ENCODE measurements around the gene AIF1. TPM values are rescaled to one million over a fixed set of nuclear protein-coding genes. Genes with fewer than 3 reads are reported as not detected.

The AIF1 gene
- total RNA-seq (2014; rRNA removed; shearing (Covaris generic)): not detected in 2 replicates

DNA sequence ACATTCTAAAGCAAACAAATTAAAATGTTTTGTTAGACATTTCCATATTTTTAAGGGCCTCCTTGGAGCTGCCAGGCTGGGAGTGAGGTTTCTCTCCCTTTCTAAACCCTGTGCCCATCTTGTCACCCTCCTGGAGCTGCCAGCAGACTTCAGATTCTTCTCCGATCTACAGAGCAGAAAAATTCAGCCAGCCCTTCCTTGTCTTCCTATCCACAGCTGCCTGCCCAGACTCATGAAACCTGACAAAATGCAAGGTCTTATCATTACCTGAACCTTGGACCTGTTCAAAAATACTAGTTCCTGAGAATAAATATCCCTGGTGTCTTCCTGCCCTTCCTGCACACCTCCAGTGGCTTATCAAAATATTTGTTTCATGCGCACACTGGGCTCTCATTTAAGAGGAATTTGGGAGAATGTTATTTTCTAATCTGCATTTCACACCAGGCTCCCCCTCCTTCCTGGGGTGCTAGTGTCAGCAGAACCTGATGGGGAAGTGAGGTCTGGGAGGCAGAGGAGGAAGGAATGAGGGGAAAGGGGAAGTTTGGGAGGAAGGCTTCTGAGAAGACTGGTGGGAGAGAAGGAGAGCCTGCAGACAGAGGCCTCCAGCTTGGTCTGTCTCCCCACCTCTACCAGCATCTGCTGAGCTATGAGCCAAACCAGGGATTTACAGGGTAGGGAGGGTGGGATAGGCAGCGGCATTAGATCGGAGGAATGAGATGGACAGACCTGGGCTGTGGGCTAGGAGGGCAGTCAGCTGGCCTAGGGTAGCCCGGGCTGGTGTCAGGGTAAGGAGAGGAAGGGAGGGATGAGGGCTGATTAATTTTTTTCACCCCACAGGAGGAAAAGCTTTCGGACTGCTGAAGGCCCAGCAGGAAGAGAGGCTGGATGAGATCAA is at the start of gene AIF1:
Gene AIF1 (plus strand): TSS at position 551 of the 895 bp plus-strand sequence. CDS start 96 bp downstream, at position 647.
- DNase-seq (ENCODE audit: low read depth): no peak

- DNase-seq (ENCODE audit: low read depth): no peak
Observed at GRCh38 chr6:31567531-31568370, 47.3 kb upstream of the AIF1 start.

GRCh38 chr6:31568537-31568961 is 46.5 kb upstream of the AIF1 start:
- DNase-seq (ENCODE audit: low read depth): no peak

GRCh38 chr6:31569861-31570536 is 45.0 kb upstream of the AIF1 start:
- DNase-seq (ENCODE audit: low read depth): no peak

DNA sequence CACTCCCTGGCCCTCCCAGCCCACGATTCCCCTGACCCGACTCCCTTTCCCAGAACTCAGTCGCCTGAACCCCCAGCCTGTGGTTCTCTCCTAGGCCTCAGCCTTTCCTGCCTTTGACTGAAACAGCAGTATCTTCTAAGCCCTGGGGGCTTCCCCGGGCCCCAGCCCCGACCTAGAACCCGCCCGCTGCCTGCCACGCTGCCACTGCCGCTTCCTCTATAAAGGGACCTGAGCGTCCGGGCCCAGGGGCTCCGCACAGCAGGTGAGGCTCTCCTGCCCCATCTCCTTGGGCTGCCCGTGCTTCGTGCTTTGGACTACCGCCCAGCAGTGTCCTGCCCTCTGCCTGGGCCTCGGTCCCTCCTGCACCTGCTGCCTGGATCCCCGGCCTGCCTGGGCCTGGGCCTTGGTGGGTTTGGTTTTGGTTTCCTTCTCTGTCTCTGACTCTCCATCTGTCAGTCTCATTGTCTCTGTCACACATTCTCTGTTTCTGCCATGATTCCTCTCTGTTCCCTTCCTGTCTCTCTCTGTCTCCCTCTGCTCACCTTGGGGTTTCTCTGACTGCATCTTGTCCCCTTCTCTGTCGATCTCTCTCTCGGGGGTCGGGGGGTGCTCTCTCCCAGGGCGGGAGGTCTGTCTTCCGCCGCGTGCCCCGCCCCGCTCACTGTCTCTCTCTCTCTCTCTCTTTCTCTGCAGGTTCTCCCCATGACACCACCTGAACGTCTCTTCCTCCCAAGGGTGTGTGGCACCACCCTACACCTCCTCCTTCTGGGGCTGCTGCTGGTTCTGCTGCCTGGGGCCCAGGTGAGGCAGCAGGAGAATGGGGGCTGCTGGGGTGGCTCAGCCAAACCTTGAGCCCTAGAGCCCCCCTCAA is 42.8 kb upstream of the AIF1 start, which contains the start of gene LTA:
Gene LTA (plus strand): TSS at position 249 of the 871 bp plus-strand sequence. CDS start 454 bp downstream, at position 703.
- no peak for DNase-seq (ENCODE audit: low read depth)

- DNase-seq (ENCODE audit: low read depth): no peak
Observed at GRCh38 chr6:31573239-31574105, 41.6 kb upstream of the AIF1 start.

- no peak for DNase-seq (ENCODE audit: low read depth)
Observed at GRCh38 chr6:31574106-31575061, 40.6 kb upstream of the AIF1 start.

- DNase-seq (ENCODE audit: low read depth): no peak
Observed at GRCh38 chr6:31575335-31575901, 39.6 kb upstream of the AIF1 start, which contains the start of gene TNF. Gene TNF (plus strand): TSS chr6:31575565. CDS start chr6:31575742, 177 bp downstream.

DNA sequence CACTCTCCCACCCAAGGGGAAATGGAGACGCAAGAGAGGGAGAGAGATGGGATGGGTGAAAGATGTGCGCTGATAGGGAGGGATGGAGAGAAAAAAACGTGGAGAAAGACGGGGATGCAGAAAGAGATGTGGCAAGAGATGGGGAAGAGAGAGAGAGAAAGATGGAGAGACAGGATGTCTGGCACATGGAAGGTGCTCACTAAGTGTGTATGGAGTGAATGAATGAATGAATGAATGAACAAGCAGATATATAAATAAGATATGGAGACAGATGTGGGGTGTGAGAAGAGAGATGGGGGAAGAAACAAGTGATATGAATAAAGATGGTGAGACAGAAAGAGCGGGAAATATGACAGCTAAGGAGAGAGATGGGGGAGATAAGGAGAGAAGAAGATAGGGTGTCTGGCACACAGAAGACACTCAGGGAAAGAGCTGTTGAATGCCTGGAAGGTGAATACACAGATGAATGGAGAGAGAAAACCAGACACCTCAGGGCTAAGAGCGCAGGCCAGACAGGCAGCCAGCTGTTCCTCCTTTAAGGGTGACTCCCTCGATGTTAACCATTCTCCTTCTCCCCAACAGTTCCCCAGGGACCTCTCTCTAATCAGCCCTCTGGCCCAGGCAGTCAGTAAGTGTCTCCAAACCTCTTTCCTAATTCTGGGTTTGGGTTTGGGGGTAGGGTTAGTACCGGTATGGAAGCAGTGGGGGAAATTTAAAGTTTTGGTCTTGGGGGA is 38.9 kb upstream of the AIF1 start:
- no peak for DNase-seq (ENCODE audit: low read depth)

DNA sequence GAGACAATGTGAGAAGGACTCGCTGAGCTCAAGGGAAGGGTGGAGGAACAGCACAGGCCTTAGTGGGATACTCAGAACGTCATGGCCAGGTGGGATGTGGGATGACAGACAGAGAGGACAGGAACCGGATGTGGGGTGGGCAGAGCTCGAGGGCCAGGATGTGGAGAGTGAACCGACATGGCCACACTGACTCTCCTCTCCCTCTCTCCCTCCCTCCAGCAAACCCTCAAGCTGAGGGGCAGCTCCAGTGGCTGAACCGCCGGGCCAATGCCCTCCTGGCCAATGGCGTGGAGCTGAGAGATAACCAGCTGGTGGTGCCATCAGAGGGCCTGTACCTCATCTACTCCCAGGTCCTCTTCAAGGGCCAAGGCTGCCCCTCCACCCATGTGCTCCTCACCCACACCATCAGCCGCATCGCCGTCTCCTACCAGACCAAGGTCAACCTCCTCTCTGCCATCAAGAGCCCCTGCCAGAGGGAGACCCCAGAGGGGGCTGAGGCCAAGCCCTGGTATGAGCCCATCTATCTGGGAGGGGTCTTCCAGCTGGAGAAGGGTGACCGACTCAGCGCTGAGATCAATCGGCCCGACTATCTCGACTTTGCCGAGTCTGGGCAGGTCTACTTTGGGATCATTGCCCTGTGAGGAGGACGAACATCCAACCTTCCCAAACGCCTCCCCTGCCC is 38.0 kb upstream of the AIF1 start:
- no peak for DNase-seq (ENCODE audit: low read depth)

DNA sequence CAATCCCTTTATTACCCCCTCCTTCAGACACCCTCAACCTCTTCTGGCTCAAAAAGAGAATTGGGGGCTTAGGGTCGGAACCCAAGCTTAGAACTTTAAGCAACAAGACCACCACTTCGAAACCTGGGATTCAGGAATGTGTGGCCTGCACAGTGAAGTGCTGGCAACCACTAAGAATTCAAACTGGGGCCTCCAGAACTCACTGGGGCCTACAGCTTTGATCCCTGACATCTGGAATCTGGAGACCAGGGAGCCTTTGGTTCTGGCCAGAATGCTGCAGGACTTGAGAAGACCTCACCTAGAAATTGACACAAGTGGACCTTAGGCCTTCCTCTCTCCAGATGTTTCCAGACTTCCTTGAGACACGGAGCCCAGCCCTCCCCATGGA is 37.5 kb upstream of the AIF1 start:
- no peak for DNase-seq (ENCODE audit: low read depth)

DNA sequence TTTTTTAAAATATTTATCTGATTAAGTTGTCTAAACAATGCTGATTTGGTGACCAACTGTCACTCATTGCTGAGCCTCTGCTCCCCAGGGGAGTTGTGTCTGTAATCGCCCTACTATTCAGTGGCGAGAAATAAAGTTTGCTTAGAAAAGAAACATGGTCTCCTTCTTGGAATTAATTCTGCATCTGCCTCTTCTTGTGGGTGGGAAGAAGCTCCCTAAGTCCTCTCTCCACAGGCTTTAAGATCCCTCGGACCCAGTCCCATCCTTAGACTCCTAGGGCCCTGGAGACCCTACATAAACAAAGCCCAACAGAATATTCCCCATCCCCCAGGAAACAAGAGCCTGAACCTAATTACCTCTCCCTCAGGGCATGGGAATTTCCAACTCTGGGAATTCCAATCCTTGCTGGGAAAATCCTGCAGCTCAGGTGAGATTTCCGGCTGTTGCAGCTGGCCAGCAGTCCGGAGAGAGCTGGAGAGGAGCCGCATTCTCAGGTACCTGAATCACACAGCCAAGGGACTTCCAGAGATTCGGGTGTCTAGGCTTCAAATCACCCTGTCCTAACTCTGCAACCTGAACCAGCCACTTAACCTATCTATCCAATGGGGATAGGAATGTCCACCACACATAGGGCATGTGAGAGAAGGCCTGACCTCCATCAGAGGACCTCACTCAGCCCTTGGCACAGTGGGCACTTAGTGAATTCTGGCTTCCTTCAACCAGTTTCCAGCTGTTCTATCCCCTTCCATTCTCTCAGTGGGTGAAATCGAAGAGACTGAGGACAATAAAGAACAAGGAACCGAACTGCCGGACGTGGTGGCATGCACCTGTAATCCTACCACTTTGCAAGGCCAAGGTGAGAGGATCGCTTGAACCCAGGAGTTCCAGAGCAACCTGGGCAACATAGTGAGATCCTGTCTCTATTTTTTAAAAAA is 36.6 kb upstream of the AIF1 start:
- DNase-seq (ENCODE audit: low read depth): peak; percentile 50

DNA sequence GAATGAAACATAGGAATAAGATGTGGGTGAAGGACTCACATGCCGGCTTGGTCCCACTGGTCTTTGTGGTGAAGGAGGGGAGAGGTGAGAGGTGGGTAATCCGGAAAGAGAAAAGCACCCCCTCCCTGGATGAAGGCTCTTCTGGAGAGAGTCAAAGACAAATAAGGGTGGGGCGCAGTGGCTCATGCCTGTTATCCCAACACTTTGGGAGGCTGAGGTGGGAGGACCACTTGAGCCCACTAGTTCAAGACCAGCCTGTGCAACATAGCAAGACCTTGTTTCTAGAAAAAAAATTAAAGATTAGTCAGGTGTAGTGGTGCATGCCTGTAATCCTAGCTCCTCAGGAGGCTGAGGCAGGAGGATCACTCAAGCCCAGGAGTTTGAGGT is 35.9 kb upstream of the AIF1 start:
- DNase-seq (ENCODE audit: low read depth): no peak

DNA sequence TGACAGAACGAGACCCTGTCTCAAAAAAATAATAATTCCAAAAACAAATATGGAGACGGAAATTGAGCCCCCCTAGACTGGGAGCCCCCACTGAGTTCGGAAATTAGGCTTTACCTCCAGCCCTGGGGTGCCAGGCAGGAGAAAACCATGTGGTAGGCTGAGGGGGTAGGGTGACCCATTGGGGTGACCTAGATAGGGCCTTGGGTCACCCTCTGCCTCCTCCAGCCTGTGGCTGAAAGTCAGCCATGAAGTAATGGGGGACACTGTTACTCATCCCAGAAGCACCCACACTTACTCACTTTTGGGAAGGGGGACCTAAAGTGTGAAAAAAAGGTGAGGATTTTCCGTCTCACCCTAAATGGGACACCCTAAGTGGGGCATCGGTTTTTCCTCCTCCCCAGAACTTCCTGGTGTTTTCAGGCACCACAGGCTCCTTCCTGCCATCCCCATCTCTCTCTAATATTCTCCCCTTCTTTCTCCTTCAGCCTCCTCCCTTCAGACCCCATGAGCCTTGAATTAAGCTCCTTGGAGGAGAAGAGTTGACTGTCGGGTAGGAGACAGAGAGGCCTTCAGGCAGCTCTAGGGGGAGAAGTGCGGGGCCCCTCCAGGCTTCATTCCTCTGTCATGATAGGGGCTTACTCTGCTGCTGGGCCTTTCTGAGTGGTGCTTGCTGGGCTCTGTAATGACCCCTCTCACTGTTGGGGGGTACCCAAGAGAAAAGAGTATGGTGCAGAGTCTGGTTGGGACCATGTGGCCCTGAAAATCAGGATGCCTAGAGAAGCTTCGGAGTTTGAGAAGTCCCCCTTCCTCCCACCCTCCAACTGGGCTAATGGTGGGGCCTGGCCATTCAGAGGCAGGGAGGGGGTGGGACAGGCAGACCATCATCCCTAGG is 35.2 kb upstream of the AIF1 start:
- DNase-seq (ENCODE audit: low read depth): no peak

DNA sequence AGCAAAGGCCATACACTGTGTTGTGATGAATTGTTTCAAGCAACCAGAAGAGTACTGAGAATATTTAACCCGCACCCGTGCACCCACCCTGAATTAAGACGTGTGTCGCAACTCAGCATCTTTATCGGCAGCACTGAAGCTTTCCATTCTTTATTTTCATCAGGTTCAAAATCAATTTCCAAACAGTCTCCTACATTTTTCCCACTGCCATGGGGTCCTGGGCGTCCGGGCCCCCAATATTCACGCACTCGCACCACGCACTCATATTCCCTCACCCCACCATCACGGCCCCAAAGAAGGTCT is 34.6 kb upstream of the AIF1 start:
- DNase-seq (ENCODE audit: low read depth): no peak
